ENCODE data around the gene BCAM.
"Not testable (repeated sequence)": the region's sequence is repeated elsewhere in the genome, so short reads cannot be mapped to it uniquely, and the experiment has no call there.

Gene BCAM

GRCh38 chr19:44808463-44809371, at the start of gene BCAM:
Gene BCAM (plus strand): TSS chr19:44809103. CDS start chr19:44809125, 22 bp downstream.
- DNase-seq, result no peak

GRCh38 chr19:44762038-44762437, 46.9 kb upstream of the BCAM start:
- DNase-seq, result no peak

GRCh38 chr19:44765033-44765948, 43.6 kb upstream of the BCAM start:
- DNase-seq, result no peak

- no peak for DNase-seq
Measured at GRCh38 chr19:44765949-44766335, 43.0 kb upstream of the BCAM start.

GRCh38 chr19:44767295-44768180, 41.4 kb upstream of the BCAM start:
- no peak for DNase-seq

GRCh38 chr19:44770550-44771257, 38.2 kb upstream of the BCAM start:
- peak; percentile 95 for DNase-seq

- DNase-seq, result not testable (repeated sequence)
Measured at GRCh38 chr19:44772144-44772543, 36.8 kb upstream of the BCAM start.

GRCh38 chr19:44772959-44773358, 35.9 kb upstream of the BCAM start:
- no peak for DNase-seq

GRCh38 chr19:44775676-44776240, 33.1 kb upstream of the BCAM start:
- DNase-seq, result no peak

GRCh38 chr19:44776402-44777096, 32.4 kb upstream of the BCAM start:
- DNase-seq, result no peak

GRCh38 chr19:44777715-44778347, 31.1 kb upstream of the BCAM start, which contains the start of gene CBLC:
Gene CBLC (plus strand): TSS chr19:44777890. CDS start chr19:44777932, 42 bp downstream.
- no peak for DNase-seq

GRCh38 chr19:44779150-44779549, 29.8 kb upstream of the BCAM start:
- no peak for DNase-seq

GRCh38 chr19:44781694-44782093, 27.2 kb upstream of the BCAM start:
- DNase-seq, result not testable (repeated sequence)

- no peak for DNase-seq
Measured at GRCh38 chr19:44782729-44783128, 26.2 kb upstream of the BCAM start.

- no peak for DNase-seq
Measured at GRCh38 chr19:44783545-44783944, 25.4 kb upstream of the BCAM start.

- no peak for DNase-seq
Measured at GRCh38 chr19:44785271-44785670, 23.6 kb upstream of the BCAM start.

GRCh38 chr19:44785993-44786392, 22.9 kb upstream of the BCAM start:
- no peak for DNase-seq

GRCh38 chr19:44788971-44789370, 19.9 kb upstream of the BCAM start:
- DNase-seq, result no peak

GRCh38 chr19:44789943-44790483, 18.9 kb upstream of the BCAM start:
- peak; percentile 56 to 61 for DNase-seq

- DNase-seq, result no peak
Measured at GRCh38 chr19:44792281-44792680, 16.6 kb upstream of the BCAM start.

All from Kasumi-1 (cell line).